ENCODE results near the gene C7orf57. TPM values are rescaled to one million over a fixed set of nuclear protein-coding genes. Genes with fewer than 3 reads are reported as not detected.

C7orf57 gene
- total and polyA plus RNA-seq, 12 donors, result 0.24 TPM; not detected in 11

DNA sequence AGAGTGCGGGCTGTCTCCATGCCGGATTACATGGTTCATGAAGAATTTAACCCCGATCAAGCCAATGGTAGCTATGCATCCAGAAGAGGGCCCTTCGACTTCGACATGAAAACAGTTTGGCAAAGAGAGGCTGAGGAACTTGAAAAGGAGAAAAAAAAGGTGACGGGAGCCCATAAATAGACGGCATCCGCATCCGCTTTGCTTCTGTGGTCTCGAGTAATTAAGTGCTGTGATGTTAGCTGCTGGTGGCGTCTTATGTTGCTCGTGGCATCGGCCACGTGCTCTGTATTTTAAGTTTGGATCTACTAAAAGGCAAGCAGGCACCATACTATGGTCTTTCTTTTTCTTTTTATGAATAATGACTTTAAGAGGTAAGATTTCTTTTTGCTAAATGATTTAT is 11.1 kb downstream of the C7orf57 start:
- WGBS, 2 donors, result 67 to 68% methylated on average over 14 of the region's 14 CpGs
- Histone ChIP-seq H3K36me3 (no peaks in the 10 kb centered on the region), H3K4me3 (no peak overlapping the region), H3K9me3 (no peaks in the 10 kb centered on the region), H3K27ac (no peak overlapping the region), H3K4me1 (no peaks in the 10 kb centered on the region), H3K27me3 (peaks cover 0 to 5% (median 0%) of the 10 kb centered on the region in 7 donors)
- no peak for ATAC-seq
- intact Hi-C loops (cut with DNase I), result no loop called here
- TF ChIP-seq, protein P1, sequence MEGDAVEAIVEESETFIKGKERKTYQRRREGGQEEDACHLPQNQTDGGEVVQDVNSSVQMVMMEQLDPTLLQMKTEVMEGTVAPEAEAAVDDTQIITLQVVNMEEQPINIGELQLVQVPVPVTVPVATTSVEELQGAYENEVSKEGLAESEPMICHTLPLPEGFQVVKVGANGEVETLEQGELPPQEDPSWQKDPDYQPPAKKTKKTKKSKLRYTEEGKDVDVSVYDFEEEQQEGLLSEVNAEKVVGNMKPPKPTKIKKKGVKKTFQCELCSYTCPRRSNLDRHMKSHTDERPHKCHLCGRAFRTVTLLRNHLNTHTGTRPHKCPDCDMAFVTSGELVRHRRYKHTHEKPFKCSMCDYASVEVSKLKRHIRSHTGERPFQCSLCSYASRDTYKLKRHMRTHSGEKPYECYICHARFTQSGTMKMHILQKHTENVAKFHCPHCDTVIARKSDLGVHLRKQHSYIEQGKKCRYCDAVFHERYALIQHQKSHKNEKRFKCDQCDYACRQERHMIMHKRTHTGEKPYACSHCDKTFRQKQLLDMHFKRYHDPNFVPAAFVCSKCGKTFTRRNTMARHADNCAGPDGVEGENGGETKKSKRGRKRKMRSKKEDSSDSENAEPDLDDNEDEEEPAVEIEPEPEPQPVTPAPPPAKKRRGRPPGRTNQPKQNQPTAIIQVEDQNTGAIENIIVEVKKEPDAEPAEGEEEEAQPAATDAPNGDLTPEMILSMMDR (IDR thresholded peaks at IDR 0.05), result no peak
- DNase-seq, result no peak

DNA sequence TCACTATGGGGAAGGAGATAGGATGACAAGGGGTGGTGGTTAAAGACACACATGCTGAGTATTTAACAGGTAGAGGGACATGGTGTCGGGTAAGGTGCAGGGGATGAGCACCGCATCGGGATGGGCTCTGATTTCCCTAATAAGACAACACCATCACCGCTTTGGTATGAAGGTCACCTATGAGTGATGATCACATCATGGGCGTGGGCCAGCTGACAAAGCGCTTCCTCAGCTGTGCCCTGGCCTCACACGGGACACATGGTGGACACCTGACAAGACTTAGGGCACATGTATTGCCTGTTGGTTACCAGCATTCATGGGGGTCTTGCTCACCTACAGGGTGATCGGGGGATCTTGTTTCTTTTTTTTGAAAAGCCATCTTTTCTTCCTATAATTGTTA is 12.8 kb downstream of the C7orf57 start:
- no peak for DNase-seq
- Histone ChIP-seq H3K36me3 (no peaks in the 10 kb centered on the region), H3K4me1 (peaks cover 0 to 5% (median 0%) of the 10 kb centered on the region in 9 donors), H3K9me3 (no peaks in the 10 kb centered on the region), H3K27ac (no peak overlapping the region), H3K4me3 (no peak overlapping the region), H3K27me3 (peaks cover 0 to 5% (median 0%) of the 10 kb centered on the region in 7 donors)
- intact Hi-C loops (cut with DNase I), result no loop called here
- TF ChIP-seq, protein P1 (IDR thresholded peaks at IDR 0.05), result no peak
- ATAC-seq, result peak in 1 of 8 donors; percentile 22
- WGBS, 2 donors, result 95% methylated on average over 8 of the region's 8 CpGs

DNA sequence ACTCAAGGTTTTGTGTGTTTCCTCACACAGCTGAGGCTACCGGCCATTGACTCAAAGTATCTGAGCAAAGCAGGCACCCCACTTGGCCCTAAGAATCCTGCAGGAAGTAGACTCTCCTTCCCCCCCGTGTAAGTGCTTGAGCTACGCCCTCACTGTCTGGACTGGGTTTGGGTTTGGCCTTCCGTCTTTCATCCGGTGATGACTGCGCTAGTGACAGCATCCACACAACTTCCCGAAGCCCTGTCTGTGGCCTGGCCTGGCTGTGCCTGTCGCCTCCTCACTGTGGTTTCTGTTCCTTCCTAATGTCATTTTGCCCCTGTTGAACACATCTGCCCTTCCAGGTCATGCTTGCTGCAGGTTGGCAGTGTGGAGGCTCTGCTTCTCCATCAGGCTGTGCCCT is 14.5 kb downstream of the C7orf57 start:
- H3K9me3 ChIP-seq, result no peaks in the 10 kb centered on the region
- intact Hi-C loops (cut with DNase I), result no loop called here
- H3K27ac ChIP-seq, result no peak overlapping the region
- DNase-seq, result no peak
- H3K4me3 ChIP-seq, result no peak overlapping the region
- H3K4me1 ChIP-seq, result peaks cover 0 to 5% (median 0%) of the 10 kb centered on the region in 9 donors
- whole genome bisulfite sequencing, 2 donors, result 78 to 85% methylated on average over 8 of the region's 8 CpGs
- peaks cover 0 to 5% (median 0%) of the 10 kb centered on the region in 7 donors for H3K27me3 ChIP-seq
- no peaks in the 10 kb centered on the region for H3K36me3 ChIP-seq
- TF ChIP-seq, protein P1 (IDR thresholded peaks at IDR 0.05), result no peak
- peak in 2 of 8 donors; percentile 38 to 55 for ATAC-seq

DNA sequence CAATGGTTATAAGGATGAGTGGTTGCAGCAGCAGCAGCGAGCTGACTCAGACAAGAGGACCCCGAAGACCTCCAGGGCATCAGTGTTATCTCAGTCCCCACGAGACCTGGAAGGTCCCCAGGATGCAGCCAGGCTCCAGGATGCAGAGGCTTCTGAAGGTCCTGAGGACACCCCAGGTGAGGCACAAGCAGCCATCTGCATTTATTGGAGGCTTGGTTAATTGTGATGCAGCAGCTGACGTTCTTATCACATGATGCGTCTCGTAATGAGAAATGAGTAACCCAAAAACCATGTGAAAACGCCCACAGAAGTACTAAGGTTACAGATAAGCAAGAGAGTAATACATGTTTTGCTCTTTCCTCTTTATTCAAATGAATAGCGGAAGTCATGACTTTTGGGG is 17.4 kb downstream of the C7orf57 start:
- no peaks in the 10 kb centered on the region for H3K36me3 ChIP-seq
- intact Hi-C loops (cut with DNase I), result no loop called here
- ATAC-seq (peak in 1 of 8 donors; percentile 22), DNase-seq (no peak)
- TF ChIP-seq, protein P1 (IDR thresholded peaks at IDR 0.05), result no peak
- no peak overlapping the region for H3K4me3 ChIP-seq
- WGBS, 2 donors, result 64 to 77% methylated on average over 8 of the region's 8 CpGs
- no peak overlapping the region for H3K27ac ChIP-seq
- H3K9me3 ChIP-seq, result peaks cover 0 to 16% (median 0%) of the 10 kb centered on the region in 11 donors
- peaks cover 0 to 5% (median 0%) of the 10 kb centered on the region in 9 donors for H3K4me1 ChIP-seq
- peaks cover 0 to 5% (median 0%) of the 10 kb centered on the region in 7 donors for H3K27me3 ChIP-seq

Measured in heart right ventricle (tissue), 16 donors.